Lung (tissue), 12 donors: ENCODE measurements around the gene CACNA1C. TPM values are rescaled to one million over a fixed set of nuclear protein-coding genes. Genes with fewer than 3 reads are reported as not detected.
A peak's percentile ranks its signal among the peaks of the same experiment; 100 is the strongest.

Source experiments
- ATAC-seq: fragments of 200-7000 bp; cut with Tn5 transposase; one replicate; pipeline ENCODE4 v1.9.1; 2020; ENCODE audit warnings: moderate number of reproducible peaks; ENCODE audit not compliant: insufficient read depth, low FRiP score
- DNase-seq, 3 donors: peaks; one replicate each; pipeline ENCODE4 v3.0.0-alpha.2; 2013 to 2017
- H3K27ac ChIP-seq, 2 donors: one replicate each; pipeline ENCODE4 v1.5.1; 2013; ENCODE audit warnings: mild to moderate bottlenecking in 2 of 2, moderate library complexity in 2 of 2, control low read depth in 1 of 2, inconsistent platforms in 1 of 2, low read depth in 1 of 2, low read length in 1 of 2
- H3K27me3 ChIP-seq, 3 donors: one replicate each; pipeline ENCODE4 v1.5.1; 2013; ENCODE audit warnings: low read length in 2 of 3; ENCODE audit not compliant: control insufficient read depth in 3 of 3, insufficient read depth in 3 of 3
- H3K36me3 ChIP-seq, 4 donors: one replicate each; pipeline ENCODE4 v1.5.1; 2013; ENCODE audit warnings: low read length in 4 of 4, mild to moderate bottlenecking in 1 of 4, moderate library complexity in 1 of 4; ENCODE audit not compliant: control insufficient read depth in 4 of 4, insufficient read depth in 4 of 4
- H3K4me1 ChIP-seq, 5 donors: one replicate each; pipeline ENCODE4 v1.5.1; 2013; ENCODE audit warnings: low read length in 5 of 5, mild to moderate bottlenecking in 2 of 5, moderate library complexity in 1 of 5; ENCODE audit not compliant: control insufficient read depth in 5 of 5, insufficient read depth in 5 of 5
- H3K4me3 ChIP-seq: one replicate; pipeline ENCODE4 v1.5.1; 2013; ENCODE audit warnings: mild to moderate bottlenecking, control low read depth, moderate library complexity
- H3K9ac ChIP-seq, 2 donors: one replicate each; pipeline ENCODE4 v1.5.1; 2013; ENCODE audit warnings: low read length in 2 of 2, control low read depth in 1 of 2; ENCODE audit not compliant: insufficient read depth in 1 of 2
- H3K9me3 ChIP-seq, 4 donors: one replicate each; pipeline ENCODE4 v1.5.1; 2013; ENCODE audit warnings: low read length in 3 of 4, mild to moderate bottlenecking in 1 of 4, moderate library complexity in 1 of 4; ENCODE audit not compliant: control insufficient read depth in 4 of 4, insufficient read depth in 3 of 4
- CTCF ChIP-seq: IDR thresholded peaks from 2 replicates; pipeline ENCODE4 v1.5.1; 2012; ENCODE audit warnings: mild to moderate bottlenecking; ENCODE audit errors: control extremely low read depth, extremely low read depth
- WGBS, 2 donors: extraction: QIAGEN DNeasy Blood & Tissue Kit; methylation state at CpG; one replicate each; pipeline ENCODE4 v1.1.7; 2013; 5-methylcytosine and 5-hydroxymethylcytosine counted together
- polyA plus RNA-seq, 2 donors: library from polyadenylated mRNA; stranded (reverse); fragments of 200-250 nt; gene quantifications; one replicate each; pipeline ENCODE4 v1.2.1, GENCODE V29; 2013
- total RNA-seq, 2 donors: library from RNA; depleted of rRNA in 1 of 2; stranded (reverse); fragments of >200 nt in 1 of 2; gene quantifications; one replicate each; pipeline ENCODE4 v1.2.1, GENCODE V29; 2014 to 2021
- donor health status: control.
- donor health status: control.
- donor health status: Bipolar disorder and iron deficiency.
- donor health status: healthy.
- donor health status: DM: yes; HTN: yes; CAD: no.

The CACNA1C gene
- total and polyA plus RNA-seq, 4 donors: 3.2 to 17.5 (median 7.5) TPM

GRCh38 chr12:2094597-2094996, 41.8 kb downstream of the CACNA1C start:
- ATAC-seq: peak; percentile 31
- H3K4me1 ChIP-seq: peaks cover 0 to 13% (median 3%) of the 10 kb centered on the region in 5 donors
- H3K9me3 ChIP-seq: no peaks in the 10 kb centered on the region
- H3K4me3 ChIP-seq: no peak overlapping the region
- no peak for DNase-seq
- H3K27ac ChIP-seq: peak overlapping the region in 1 of 2 donors; percentile 49
- H3K36me3 ChIP-seq: no peaks in the 10 kb centered on the region
- no peak overlapping the region for H3K9ac ChIP-seq
- no peak for TF ChIP-seq CTCF
- no peaks in the 10 kb centered on the region for H3K27me3 ChIP-seq
- WGBS, 2 donors: 8 to 14% methylated on average over 2 of the region's 2 CpGs

GRCh38 chr12:2095878-2096277, 43.1 kb downstream of the CACNA1C start:
- no peak for TF ChIP-seq CTCF
- no peaks in the 10 kb centered on the region for H3K27me3 ChIP-seq
- no peak overlapping the region for H3K4me3 ChIP-seq
- no peak overlapping the region for H3K9ac ChIP-seq
- no peaks in the 10 kb centered on the region for H3K9me3 ChIP-seq
- peak overlapping the region in 1 of 2 donors; percentile 24 for H3K27ac ChIP-seq
- H3K36me3 ChIP-seq: no peaks in the 10 kb centered on the region
- 88 to 89% methylated on average over 5 of the region's 5 CpGs for WGBS, 2 donors
- ATAC-seq: no peak
- no peak for DNase-seq
- peaks cover 0 to 13% (median 3%) of the 10 kb centered on the region in 5 donors for H3K4me1 ChIP-seq

GRCh38 chr12:2097617-2098016, 44.8 kb downstream of the CACNA1C start:
- Histone ChIP-seq H3K9me3 (peaks cover 0 to 3% (median 0%) of the 10 kb centered on the region in 4 donors), H3K36me3 (no peaks in the 10 kb centered on the region), H3K27me3 (no peaks in the 10 kb centered on the region), H3K4me1 (peaks cover 0 to 13% (median 3%) of the 10 kb centered on the region in 5 donors), H3K27ac (no peak overlapping the region), H3K4me3 (no peak overlapping the region), H3K9ac (no peak overlapping the region)
- 80 to 81% methylated on average over 7 of the region's 7 CpGs for WGBS, 2 donors
- no peak for TF ChIP-seq CTCF
- no peak for ATAC-seq
- no peak for DNase-seq

GRCh38 chr12:2098852-2099251, 46.1 kb downstream of the CACNA1C start:
- 85 to 93% methylated on average over 11 of the region's 11 CpGs for WGBS, 2 donors
- no peak for DNase-seq
- peaks cover 0 to 9% (median 3%) of the 10 kb centered on the region in 5 donors for H3K4me1 ChIP-seq
- TF ChIP-seq CTCF: no peak
- H3K4me3 ChIP-seq: no peak overlapping the region
- no peak overlapping the region for H3K9ac ChIP-seq
- H3K27me3 ChIP-seq: no peaks in the 10 kb centered on the region
- peak overlapping the region in 1 of 2 donors; percentile 62 for H3K27ac ChIP-seq
- H3K9me3 ChIP-seq: peaks cover 0 to 4% (median 0%) of the 10 kb centered on the region in 4 donors
- no peaks in the 10 kb centered on the region for H3K36me3 ChIP-seq
- ATAC-seq: no peak
